ENCODE results near the gene KIF25.

KIF25 gene

GRCh38 chr6:168015482-168016175, 18.2 kb downstream of the KIF25 start:
- DNase-seq: peak in 1 of 10 donors; percentile 61
- intact Hi-C loops (cut with DNase I): no loop called here

DNA sequence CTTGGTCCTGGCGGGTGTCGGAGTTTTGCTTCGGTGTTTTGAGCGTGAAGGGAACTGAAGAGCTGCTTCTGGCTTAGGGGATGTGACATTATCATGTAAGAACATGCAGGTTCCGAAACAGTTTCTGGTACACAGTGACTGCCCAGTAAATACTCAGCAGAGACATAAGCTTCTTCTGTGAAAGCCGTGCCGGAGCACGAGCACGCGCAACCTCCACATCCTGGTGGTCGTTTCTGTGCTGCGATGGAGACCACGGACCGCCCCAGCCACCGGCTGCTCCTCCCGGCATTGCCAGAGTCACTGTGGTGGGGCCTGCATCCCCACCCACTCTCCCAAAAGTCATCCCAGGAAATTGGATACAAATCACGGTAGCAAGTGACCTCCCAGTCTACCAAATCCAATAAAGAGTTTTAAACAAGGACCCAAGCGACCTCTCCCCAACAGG, 18.7 kb downstream of the KIF25 start:
- peak in 1 of 10 donors; percentile 61 for DNase-seq
- intact Hi-C loops (cut with DNase I): no loop called here

- peak in 2 of 10 donors; percentile 65 to 86 for DNase-seq
- intact Hi-C loops (cut with DNase I): no loop called here
These were observed 19.5 kb downstream of the KIF25 start for GRCh38 chr6:168016721-168017525.

DNA sequence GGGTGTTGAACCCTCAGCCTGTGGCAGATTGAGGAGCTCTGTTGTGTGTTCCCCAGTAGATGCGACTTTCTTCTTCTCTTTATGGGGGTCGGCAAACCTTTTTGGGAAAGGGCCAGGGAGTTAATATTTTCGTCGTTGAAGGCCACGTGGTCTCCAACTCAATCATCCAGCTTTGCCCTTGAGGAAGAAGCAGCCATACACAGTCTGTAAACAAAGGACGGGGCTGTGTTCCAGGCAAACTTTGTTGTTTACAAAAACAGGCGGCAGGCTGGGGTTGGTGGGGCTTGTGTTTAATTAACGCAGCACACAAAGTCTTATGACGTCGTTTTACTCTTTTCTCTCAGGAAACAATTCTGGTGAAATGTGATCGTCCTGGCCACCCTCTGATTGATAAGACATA, 20.2 kb downstream of the KIF25 start:
- DNase-seq: peak in 2 of 10 donors; percentile 22 to 25
- intact Hi-C loops (cut with DNase I): no loop called here

DNA sequence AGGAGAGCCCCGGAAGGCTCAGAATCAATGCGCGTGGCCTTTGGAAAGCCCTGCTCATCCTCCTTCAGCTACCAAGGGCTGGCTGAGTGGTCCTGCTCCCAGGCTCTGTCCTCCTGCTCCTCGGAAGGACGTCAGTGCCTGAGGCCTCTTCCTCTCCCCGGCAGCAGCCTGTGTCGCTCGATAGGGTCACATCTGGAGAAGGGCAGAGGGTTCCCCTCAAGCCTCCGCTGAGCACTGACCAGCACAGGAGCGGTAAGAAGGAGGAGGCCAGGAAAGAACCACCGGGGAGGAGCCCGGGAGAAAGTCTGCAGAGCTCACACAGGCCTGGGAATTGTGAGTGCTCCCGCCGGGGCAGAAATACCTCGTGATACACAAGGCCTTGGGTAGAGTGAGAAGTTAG, 21.2 kb downstream of the KIF25 start:
- intact Hi-C loops (cut with DNase I): no loop called here
- DNase-seq: peak in 2 of 10 donors; percentile 25 to 37

GRCh38 chr6:168020242-168020641, 22.8 kb downstream of the KIF25 start:
- intact Hi-C loops (cut with DNase I): no loop called here
- DNase-seq: no peak

DNA sequence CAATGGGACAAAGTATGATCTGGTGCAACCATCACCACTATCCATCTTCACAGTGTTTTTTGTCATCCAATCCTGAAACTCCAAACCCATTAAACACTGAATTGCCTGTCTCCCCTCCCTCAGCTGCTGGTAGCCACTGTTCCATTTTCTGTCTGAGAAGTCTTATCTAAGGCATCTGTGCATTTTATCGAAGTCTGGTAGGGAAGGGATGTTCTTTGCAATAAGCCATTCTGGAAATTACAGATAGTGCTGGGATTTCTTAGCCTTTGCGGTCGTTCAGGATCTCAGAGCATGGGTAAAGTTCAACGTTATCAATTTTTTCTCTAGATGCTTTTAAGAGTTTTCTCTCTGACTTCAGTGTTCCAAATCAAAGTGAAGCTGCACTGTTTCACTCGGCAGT, 24.1 kb downstream of the KIF25 start:
- intact Hi-C loops (cut with DNase I): no loop called here
- DNase-seq: no peak

- intact Hi-C loops (cut with DNase I): no loop called here
- DNase-seq: no peak
These were observed 25.2 kb downstream of the KIF25 start for GRCh38 chr6:168022488-168023321.

- intact Hi-C loops (cut with DNase I): no loop called here
- peak in 1 of 10 donors; percentile 40 for DNase-seq
These were observed 27.6 kb downstream of the KIF25 start for GRCh38 chr6:168024951-168025510.

DNA sequence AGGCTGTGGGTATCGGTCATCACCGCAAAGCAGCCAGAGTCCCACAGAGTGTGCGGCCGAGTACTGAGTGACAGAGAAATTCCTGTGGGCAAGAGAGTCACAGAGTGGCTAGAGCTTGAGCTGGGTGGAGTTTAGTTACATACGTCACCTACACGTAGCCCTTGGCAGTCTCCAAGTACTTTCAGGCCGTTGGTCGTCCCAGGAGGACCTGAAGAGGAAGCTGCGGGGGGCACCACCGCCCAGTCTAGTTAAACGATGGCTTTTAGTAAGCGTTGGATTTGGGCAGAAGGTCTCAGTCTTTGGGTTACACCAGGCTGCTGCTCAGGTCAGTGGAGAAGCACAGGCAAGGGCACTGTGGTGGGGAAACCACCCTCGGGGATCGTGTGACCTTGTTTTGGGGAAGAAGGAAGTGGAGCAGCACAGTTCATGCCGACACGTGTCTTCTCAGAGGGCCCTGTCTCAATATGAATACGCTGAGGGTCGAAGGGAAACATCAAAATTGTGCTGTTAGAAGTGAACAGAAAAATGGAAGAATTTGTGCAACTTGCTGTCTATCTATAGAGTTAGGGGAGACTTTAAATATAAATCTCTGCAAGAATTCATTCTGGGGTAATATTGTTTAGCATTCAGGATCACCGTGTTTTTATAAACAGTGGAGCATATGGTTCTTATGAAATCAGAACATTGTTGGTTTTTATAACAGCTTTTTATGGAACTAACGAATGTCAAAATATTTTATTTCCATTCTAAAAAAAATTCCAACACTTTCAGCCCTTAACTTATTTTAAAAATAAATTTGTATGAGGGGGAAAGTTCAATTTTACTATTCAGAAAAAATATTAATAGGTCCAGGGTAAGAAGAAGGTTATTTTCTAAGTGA, 28.6 kb downstream of the KIF25 start:
- peak in 2 of 10 donors; percentile 41 to 43 for DNase-seq
- intact Hi-C loops (cut with DNase I): no loop called here

GRCh38 chr6:168026925-168027324, 29.5 kb downstream of the KIF25 start:
- intact Hi-C loops (cut with DNase I): no loop called here
- DNase-seq: peak in 2 of 10 donors; percentile 21 to 31

GRCh38 chr6:168027521-168027920, 30.1 kb downstream of the KIF25 start:
- intact Hi-C loops (cut with DNase I): no loop called here

GRCh38 chr6:168028181-168028580, 30.7 kb downstream of the KIF25 start:
- DNase-seq: peak in 1 of 10 donors; percentile 40
- intact Hi-C loops (cut with DNase I): no loop called here

More at GRCh38 chr6:168027521-168027920, 30.1 kb downstream of the KIF25 start:
- peak in 2 of 10 donors; percentile 71 to 77 for DNase-seq

- intact Hi-C loops (cut with DNase I): no loop called here
- DNase-seq: peak in 2 of 10 donors; percentile 22 to 53
These were observed 32.2 kb downstream of the KIF25 start for GRCh38 chr6:168029459-168030217.

DNA sequence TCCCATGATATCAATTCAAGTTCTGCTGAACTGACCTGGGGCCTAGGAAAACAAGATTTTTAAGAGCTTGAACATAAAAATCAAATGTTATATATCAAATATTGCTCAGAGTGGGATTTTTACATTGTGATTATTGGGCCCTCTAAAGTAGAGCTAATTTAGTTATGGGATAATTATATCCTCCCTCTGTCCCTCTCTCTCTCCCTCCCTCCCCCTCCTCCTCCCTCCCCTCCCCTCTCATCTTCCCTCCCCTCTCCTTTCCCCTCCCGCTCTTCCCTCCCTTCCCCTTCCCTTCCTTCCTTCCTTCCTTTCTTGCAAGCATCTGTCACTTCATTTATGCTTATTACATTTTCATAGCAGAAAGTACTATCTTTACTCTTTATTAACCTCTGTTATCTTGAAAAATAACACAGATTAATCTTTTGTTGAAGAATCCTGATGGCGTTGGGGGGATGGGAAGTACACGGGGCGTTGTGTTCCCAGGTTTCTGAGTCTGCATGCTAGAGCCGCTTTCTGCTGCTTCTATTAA, 32.8 kb downstream of the KIF25 start:
- no peak for DNase-seq
- intact Hi-C loops (cut with DNase I): no loop called here

DNA sequence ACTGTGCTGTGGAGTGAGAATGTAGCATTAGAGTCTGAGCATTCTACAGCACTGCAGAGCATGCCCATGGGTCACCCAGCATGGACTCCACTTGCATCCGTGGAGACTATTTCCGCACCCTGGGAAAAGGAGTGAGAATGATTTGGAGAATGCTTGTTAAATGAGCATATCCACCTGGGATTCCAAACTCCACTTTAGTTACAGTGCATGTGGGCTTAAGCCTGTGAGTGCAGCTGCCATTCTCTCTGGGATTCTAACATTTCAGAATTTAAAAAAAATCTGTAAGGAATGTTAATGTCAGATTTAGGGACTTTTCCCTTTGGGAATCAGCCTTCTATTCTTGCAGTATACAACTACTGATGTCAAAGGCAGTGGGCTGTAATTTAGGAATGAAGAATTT, 33.4 kb downstream of the KIF25 start:
- DNase-seq: peak in 1 of 10 donors; percentile 22
- intact Hi-C loops (cut with DNase I): no loop called here

GRCh38 chr6:168031411-168031971, 34.0 kb downstream of the KIF25 start:
- DNase-seq: peak in 2 of 10 donors; percentile 67 to 73
- intact Hi-C loops (cut with DNase I): no loop called here
